Osteoblast (primary cell): ENCODE results near the gene OR6N1. TPM values are rescaled to one million over a fixed set of nuclear protein-coding genes. Genes with fewer than 3 reads are reported as not detected.

Experiments used
- DNase-seq: peaks from one replicate; pipeline ENCODE4 v3.0.0; 2011; ENCODE audit warnings: low spot score, mixed read lengths; ENCODE audit not compliant: insufficient read length; ENCODE audit errors: missing footprints
- H2AFZ ChIP-seq: 2 replicates; pipeline ENCODE4 v1.6.0; 2011; ENCODE audit warnings: mild to moderate bottlenecking, low read length
- H3K27ac ChIP-seq: 2 replicates; pipeline ENCODE4 v1.5.1; 2011; ENCODE audit warnings: mild to moderate bottlenecking, low read depth, low read length, moderate library complexity
- H3K27me3 ChIP-seq: 2 replicates; pipeline ENCODE4 v1.6.0; 2012; ENCODE audit warnings: mild to moderate bottlenecking, control low read depth, inconsistent platforms, low read length, moderate library complexity; ENCODE audit not compliant: insufficient read depth
- H3K36me3 ChIP-seq: 2 replicates; pipeline ENCODE4 v1.5.1; 2011; ENCODE audit warnings: mild to moderate bottlenecking, low read length, control low read depth, moderate library complexity; ENCODE audit not compliant: insufficient read depth
- H3K4me1 ChIP-seq: 2 replicates; pipeline ENCODE4 v1.5.1; 2011; ENCODE audit warnings: mild to moderate bottlenecking, low read length, control low read depth, moderate library complexity; ENCODE audit not compliant: insufficient read depth
- H3K4me2 ChIP-seq: 2 replicates; pipeline ENCODE4 v1.6.0; 2011; ENCODE audit warnings: mild to moderate bottlenecking, low read length; ENCODE audit not compliant: insufficient read depth
- H3K4me3 ChIP-seq: fragments of 200-600 bp; sonication (generic); 3 replicates; pipeline ENCODE4 v1.5.1; 2012; ENCODE audit warnings: mild to moderate bottlenecking, low read length, inconsistent platforms; ENCODE audit not compliant: insufficient read depth
- H3K79me2 ChIP-seq: 2 replicates; pipeline ENCODE4 v1.6.0; 2012; ENCODE audit warnings: mild to moderate bottlenecking, low read length, control low read depth, inconsistent platforms; ENCODE audit not compliant: insufficient read depth
- H3K9me3 ChIP-seq: 2 replicates; pipeline ENCODE4 v1.5.1; 2011; ENCODE audit warnings: low read depth, low read length, control low read depth
- H4K20me1 ChIP-seq: 2 replicates; pipeline ENCODE4 v1.6.0; 2012; ENCODE audit warnings: mild to moderate bottlenecking, low read length, control low read depth; ENCODE audit not compliant: insufficient read depth
- CTCF ChIP-seq: IDR thresholded peaks from 2 replicates; pipeline ENCODE4 v1.5.1; 2011; ENCODE audit warnings: mild to moderate bottlenecking, low read depth, low read length, moderate library complexity; ENCODE audit errors: extremely low read depth
- total RNA-seq: library from RNA; depleted of rRNA; stranded (reverse); fragments of >200 nt; gene quantifications from 2 replicates; pipeline ENCODE4 v1.2.3, GENCODE V29; 2012

The OR6N1 gene
- total RNA-seq, 1 donor: not detected

DNA sequence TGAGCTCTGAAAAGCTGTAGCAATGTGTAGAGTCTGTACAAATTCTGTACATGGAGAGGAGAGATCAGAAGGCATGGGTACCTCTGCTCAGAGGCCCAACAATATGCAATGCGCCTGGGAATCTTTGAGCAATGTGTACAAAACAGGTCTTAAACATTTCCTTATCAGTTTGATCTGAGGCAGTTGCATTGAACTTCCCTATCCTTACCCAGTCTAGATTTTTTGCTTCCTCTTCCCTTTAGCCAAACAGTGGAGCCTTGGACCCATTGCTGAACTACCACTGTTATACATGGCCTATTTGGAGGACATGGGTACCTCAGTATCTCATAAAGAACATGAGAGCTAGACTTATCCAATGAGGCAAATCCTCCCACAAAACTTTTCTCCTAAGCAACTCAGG is 46.6 kb upstream of the OR6N1 start:
- Histone ChIP-seq H3K36me3 (no peaks in the 10 kb centered on the region), H2AFZ (no peak overlapping the region), H3K27ac (no peak overlapping the region), H4K20me1 (no peaks in the 10 kb centered on the region), H3K79me2 (no peaks in the 10 kb centered on the region), H3K4me2 (no peak overlapping the region), H3K4me3 (no peak overlapping the region), H3K27me3 (no peaks in the 10 kb centered on the region), H3K9me3 (no peaks in the 10 kb centered on the region), H3K4me1 (no peaks in the 10 kb centered on the region)
- TF ChIP-seq CTCF: no peak
- no peak for DNase-seq

DNA sequence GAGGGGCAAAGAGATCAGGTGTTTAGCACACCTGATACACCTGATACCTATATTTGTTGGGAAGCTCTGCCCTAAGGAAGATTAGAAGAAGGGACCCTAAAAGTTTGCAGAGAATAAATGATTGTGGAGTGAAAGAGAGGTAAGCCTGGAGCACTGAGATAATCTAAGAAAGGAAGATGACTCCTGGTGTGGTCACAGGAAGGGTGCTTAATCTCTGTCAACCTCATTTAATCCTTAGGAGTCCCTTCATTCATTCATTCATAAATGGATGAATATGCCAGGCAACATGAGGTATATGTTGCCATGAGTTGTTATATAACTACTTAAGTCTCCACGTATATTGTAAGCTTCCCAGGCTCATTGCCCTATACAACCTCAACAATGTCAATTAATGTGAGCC is 43.0 kb upstream of the OR6N1 start:
- Histone ChIP-seq H3K4me1 (no peaks in the 10 kb centered on the region), H3K27ac (no peak overlapping the region), H3K27me3 (no peaks in the 10 kb centered on the region), H3K9me3 (no peaks in the 10 kb centered on the region), H3K4me3 (no peak overlapping the region), H3K79me2 (no peaks in the 10 kb centered on the region), H4K20me1 (no peaks in the 10 kb centered on the region), H3K4me2 (no peak overlapping the region), H2AFZ (no peak overlapping the region), H3K36me3 (no peaks in the 10 kb centered on the region)
- TF ChIP-seq CTCF: no peak
- no peak for DNase-seq

DNA sequence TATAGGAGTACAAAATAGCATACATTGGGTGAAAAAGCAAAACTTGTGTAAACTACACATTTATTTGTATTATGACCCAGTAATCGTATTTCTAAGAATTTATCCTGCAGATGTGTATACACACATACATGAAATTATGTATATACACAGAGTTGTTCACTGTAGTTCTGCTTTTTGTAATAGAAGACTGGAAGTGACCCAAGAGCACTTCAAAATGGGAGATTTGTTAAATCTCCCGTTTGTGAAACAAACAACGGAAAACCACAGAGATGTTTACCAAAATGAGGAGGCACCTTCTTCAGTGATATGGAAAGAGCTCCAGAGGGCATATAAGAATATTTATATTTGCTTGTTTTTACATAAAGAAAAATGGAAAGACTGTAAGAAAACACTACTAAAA is 41.2 kb upstream of the OR6N1 start:
- no peak overlapping the region for H2AFZ ChIP-seq
- no peak overlapping the region for H3K27ac ChIP-seq
- H3K4me2 ChIP-seq: no peak overlapping the region
- H3K79me2 ChIP-seq: no peaks in the 10 kb centered on the region
- no peaks in the 10 kb centered on the region for H4K20me1 ChIP-seq
- no peaks in the 10 kb centered on the region for H3K4me1 ChIP-seq
- H3K36me3 ChIP-seq: no peaks in the 10 kb centered on the region
- no peak for TF ChIP-seq CTCF
- DNase-seq: no peak
- no peaks in the 10 kb centered on the region for H3K9me3 ChIP-seq
- no peak overlapping the region for H3K4me3 ChIP-seq
- no peaks in the 10 kb centered on the region for H3K27me3 ChIP-seq

- Histone ChIP-seq H3K27ac (no peak overlapping the region), H3K4me2 (no peak overlapping the region), H3K4me3 (no peak overlapping the region), H3K27me3 (no peaks in the 10 kb centered on the region), H3K79me2 (no peaks in the 10 kb centered on the region), H2AFZ (no peak overlapping the region), H4K20me1 (no peaks in the 10 kb centered on the region), H3K9me3 (no peaks in the 10 kb centered on the region), H3K4me1 (no peaks in the 10 kb centered on the region), H3K36me3 (no peaks in the 10 kb centered on the region)
- no peak for DNase-seq
- TF ChIP-seq CTCF: no peak
Observed at GRCh38 chr1:158812336-158812735, 40.3 kb upstream of the OR6N1 start.
